T-helper 2 cell treated with Interferon-gamma antibody and Interleukin-4, amounts not matched to agents 100 ng/mL and 5 ng/mL, for 36 hours (primary cell): Measurements from ENCODE around the gene NAPB. TPM values are rescaled to one million over a fixed set of nuclear protein-coding genes. Genes with fewer than 3 reads are reported as not detected.

Experiments used
- intact Hi-C: fragments of 100-400 bp; cut with micrococcal nuclease; formaldehyde crosslinking; loops from one replicate; pipeline ENCODE4 v1.15.1; 2023
- total RNA-seq: library from RNA; stranded (reverse); gene quantifications from 2 replicates; pipeline ENCODE4 v1.2.3, GENCODE V29; 2022

Gene NAPB
- total RNA-seq, 1 donor from 2014 or later = 12.2 TPM

DNA sequence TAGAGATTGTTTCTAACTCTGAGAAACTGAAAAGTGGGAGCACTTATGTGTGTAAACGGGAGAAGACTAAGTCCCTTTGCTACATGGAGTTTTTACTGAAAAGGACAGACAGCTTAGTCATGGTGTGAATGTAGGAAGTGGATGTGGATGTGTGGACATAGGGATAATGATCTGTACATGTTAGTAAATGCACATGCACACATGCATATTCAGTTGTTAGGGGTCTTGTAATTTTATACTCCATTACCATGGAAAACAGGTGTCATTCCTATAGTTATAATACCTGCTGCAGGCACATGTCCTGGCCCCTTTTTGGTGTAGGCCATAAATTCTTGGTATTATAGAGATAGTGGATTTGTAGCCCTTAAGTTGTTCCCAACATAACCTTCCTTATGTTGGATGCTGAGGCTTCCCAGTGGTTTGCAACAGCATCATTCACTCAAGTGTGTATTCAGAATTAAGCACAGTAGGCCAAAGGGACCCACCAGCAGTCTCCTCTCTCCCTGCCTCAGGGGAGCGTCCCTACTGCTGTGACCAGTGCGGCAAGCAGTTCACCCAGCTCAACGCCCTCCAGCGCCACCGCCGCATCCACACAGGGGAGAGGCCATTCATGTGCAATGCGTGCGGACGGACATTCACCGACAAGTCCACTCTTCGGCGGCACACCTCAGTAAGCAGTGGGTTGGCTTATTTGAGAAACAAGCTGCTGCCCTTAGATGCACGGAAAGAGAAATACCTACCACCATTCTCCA is 52.0 kb downstream of the NAPB start:
- intact Hi-C loops = no loop called here

DNA sequence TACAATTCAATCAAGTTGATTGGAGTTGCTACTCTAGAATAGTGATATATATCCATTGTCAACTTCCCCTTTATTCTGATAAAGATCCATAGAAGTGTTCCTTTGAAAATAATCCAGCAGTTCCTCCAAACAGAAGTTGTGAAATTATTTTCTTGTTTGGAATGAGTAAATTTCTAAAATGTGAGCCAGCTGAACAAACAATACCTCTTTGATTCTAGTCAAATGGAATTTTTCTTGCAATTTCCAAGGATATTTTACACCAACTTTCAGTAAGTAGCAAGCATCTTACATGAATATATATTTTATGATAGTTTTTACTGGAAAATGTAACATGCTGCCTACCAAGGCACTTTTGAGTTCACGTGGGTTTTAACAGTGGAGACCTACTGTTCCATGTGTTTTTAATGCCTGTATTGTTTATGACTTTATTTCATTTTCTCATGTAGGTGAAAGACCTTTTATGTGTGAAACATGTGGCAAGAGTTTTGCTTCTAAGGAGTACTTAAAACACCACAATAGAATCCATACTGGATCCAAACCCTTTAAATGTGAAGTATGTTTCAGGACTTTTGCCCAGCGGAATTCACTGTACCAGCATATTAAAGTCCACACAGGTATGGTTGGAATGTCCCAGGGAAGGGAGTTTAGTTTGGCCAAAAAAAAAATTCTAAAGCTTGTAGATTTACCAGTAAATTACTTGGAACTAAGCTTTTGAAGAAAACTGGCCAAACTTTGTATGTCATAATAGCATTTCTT is 52.8 kb downstream of the NAPB start:
- intact Hi-C loops = no loop called here

DNA sequence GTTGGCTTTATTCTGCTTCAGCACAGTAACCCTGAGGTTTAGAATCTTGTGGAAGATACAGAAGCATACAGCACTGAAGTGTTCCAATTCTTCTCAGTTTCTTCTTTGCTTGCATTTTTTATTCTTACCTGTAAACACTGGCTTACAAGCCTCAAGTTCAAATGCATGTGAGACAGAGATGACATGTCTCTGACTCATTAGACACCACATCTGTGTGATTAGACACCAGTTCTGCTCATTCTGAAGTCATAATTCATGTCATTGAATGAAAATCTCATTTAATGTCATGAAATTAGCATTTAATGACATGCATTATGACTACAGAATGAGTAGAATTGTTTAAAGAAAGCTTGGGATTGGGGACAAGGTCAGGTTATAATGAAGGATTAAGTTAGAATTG is 53.5 kb downstream of the NAPB start:
- intact Hi-C loops = no loop called here

DNA sequence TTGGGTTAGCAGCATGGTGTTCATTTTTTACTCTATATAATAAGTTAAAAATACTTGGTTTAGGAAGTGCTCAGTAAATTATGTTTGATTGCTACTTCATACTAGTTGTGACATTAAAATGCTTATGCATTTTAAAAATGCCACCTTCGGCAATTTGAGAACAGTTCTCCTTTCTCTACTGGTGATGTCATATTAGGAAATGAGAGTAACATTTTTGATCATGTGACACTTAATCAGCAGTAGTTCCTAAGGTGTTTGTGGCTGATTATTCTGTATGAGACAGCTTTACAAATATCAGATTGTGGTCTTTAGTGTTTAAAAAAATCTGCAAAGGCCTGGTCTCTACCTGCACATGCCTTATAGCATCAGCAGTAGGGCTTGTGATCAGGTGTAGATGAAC is 54.9 kb downstream of the NAPB start:
- intact Hi-C loops = no loop called here

DNA sequence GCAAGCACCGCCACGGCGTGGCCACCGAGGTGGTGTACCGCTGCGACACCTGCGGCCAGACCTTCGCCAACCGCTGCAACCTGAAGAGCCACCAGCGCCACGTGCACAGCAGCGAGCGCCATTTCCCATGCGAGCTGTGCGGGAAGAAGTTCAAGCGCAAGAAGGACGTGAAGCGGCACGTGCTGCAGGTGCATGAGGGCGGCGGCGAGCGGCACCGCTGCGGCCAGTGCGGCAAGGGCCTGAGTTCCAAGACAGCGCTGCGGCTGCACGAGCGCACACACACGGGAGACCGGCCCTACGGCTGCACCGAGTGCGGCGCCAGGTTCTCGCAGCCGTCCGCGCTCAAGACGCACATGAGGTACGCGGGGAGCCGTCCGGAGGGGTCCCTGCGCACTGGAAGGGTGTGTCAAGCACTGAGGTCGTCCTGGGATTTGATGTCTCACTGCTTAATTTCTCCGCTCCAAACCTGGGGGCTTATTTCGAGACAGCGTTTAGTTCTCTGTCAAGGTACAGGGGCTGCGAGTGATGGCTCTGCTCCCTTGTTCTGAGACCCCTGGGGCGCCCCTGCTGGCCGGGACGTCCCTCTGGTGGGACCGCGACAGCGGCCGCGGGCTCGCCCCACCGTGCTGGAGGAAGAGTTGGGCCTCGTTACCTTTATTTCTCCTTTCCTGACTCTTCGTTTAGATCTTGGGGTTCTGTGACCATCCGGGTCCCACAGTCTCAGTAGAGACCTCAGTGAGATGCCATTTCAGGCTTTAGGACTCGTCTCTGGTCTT is 55.7 kb downstream of the NAPB start:
- intact Hi-C loops = no loop called here

DNA sequence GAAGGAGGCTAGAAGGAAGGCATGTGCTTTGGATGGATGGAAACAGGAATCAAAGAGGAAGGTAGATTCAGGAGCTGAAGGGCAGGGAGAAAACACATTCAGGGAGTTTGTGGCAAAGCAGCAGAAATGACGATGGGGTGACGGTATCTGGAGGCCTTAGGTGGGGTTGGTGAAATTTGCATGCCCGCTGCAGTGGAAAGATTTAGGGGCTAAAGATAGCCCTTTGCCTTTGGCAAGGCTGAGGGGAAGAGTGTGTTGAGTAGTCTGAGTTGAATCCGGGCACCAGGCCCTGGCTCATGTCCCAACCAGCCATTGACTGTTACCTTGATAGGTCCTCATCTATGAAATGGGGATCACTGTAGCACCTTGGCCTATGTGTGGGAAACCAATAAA is 58.0 kb downstream of the NAPB start:
- intact Hi-C loops = loop anchor here (5.0 kb wide), 1 partner anchor 1629 kb away; the partner anchor contains the start of gene APMAP

DNA sequence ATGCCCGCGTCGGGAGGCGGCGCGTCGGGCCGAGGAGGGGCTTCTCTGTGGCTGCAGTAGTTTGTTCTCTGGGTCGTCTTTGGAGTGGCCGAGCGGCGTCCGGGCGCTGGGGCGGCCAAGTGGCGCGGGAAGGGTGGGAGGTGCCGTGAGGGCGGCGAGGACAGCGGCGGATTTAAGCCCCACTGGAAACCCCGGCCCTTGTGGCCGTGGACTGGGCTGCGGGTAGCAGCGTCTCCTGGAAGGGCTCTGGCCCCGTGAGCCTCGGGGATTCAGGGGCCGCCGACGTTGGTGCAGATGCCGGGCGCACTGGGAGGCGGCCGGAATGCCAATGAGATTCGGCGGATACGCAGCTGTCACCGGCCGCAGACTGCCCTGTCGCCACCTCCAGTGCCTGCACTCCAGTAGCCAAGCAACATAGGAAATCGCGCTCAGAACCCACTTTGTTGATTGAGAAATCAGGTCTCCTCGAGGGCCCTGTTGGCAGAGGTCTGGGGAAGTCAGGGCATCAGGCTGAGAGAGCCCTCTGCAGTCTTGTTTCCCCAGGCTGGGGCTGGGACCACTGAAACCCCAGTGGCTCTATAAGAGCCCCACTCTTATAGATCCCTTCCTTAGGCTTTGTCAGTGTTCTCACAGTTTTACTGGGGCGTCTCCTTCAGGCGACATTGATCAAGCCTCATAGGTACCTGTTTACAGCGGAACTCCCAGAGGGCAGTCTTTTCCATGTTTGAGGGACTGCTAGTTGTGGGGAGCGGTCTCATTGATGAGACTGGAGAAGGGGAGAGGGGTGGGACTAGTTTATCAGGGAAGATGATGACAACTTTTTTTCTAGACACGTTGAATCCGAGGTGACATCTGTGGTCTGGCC is 58.7 kb downstream of the NAPB start:
- intact Hi-C loops = loop anchor here (1.0 to 5.0 kb wide), 5 partner anchors 12 to 1630 kb away; partner anchors contain the start of genes APMAP, NAPB, NXT1 and THBD

DNA sequence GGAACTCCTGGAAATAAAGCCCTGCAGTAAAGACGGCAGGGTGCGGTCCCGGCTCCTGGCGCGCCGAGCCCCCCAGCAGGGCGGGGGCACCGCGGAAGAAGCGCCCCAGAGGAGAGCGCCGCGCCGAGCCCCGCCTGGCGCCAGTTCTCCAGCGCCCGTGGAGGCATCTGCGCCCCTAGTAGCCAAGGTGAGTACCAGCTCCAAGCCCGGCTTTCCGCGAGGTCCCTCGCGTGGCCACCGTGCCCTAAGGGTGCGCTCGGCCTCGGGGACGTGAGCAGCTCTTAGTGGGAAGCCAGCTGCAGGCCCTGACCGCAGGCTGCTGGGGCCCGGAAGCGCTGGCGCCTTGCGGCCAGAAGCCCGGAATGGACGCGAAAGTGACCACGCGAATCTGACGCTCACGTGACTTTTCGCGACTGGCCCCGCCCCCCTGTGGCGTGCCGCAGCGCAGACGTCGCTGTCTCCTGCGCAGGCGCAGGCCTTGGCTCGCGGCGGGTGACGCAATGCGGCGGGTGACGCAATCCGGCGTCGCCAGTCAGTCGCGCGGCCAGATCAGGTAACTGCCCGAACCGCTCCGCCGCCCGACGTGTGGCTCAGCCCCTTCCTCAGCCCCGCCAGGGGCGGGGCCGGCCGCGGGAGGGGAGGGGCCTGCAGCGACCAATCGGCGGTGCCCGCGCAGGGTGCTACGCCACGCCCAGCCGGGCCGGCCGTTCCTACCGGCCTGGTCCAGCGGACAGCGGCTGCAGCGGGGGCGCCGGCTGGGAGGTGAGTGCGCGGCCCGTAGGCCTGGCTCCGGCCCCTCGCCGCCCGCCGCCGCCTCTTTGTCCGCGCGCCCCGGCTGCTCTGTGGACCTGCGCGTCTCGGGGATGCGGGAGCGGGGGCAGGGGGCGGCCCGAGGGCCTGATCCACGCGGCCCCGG is 59.6 kb downstream of the NAPB start, which contains the start of gene GZF1:
TSS of gene GZF1 (plus strand) at position 707 of the 916 bp plus-strand sequence. CDS start 2,202 bp downstream, outside the sequence.
- intact Hi-C loops = loop anchor here (1.0 to 5.0 kb wide), 5 partner anchors 11 to 1631 kb away; partner anchors contain the start of genes APMAP, NAPB, NXT1 and THBD

DNA sequence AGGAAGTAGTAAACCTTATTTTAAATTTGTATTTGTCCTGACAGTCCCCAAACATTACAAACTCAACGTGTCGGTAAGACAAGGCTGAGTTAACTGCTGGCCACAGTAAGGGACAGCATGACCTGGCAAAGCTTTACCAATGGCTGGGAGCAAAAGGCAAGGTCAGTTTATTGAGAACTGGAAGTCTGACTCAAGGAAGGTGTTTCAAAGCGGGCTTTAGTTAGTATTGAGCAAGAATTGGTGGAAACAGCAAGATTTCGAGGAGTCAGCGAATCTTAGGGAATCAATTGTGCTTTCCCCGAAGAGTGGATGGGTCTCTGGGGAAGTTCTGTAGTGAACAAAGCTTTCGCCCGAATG is 60.2 kb downstream of the NAPB start:
- intact Hi-C loops = loop anchor here (5.0 kb wide), 1 partner anchor 1631 kb away; the partner anchor contains the start of gene APMAP

DNA sequence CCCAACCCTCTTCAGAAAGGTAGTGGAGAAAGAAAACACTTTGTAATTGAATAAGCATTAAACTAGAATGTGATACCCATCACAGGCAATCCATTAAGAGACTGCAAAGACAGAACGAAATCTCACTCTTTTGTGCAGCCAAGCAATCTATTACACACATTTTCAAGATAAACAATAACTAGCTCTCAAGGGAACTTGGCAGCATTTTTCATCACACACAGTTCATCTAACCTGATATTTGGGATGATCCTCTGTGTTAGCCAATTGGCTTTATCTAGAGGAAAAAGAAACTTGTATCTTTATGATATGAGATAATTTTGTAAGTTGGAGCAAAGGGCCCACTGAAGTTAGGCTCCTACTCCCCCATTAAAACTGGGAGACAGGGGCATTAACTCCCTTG is 60.8 kb downstream of the NAPB start:
- intact Hi-C loops = loop anchor here (5.0 kb wide), 1 partner anchor 1632 kb away; the partner anchor contains the start of gene APMAP

DNA sequence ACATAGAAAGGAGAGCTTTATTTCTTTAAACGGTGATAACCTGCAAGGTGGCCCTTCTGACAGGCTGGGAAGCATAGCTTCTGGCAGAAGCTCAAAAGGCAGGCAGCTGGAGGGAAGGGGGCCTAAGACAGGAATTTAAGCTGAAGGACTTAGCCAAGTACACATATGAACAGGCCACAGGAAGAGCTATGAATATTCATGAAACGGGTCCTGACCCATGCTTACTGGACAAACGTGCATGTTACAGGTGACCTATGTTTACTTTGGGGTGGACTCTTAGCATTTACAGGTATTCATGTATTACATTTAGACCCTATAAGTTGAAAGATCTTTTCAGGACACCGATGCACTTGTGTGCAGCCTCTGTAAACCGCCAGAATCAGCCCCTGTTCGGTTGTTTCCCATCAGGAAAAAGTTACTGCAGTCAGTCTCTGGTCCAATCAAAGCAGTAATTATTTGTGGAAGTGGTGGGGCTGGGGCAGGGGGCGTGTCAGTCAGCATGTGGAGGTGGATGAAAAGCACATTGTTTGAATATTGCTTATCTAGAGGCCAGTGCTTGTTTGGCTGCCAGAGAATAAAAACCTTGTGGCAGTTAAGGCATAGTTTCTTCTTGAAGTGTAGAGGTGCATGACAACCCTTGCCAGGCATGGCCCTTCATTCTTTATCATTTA is 62.2 kb downstream of the NAPB start:
- intact Hi-C loops = loop anchor here (1.0 kb wide), 2 partner anchors 9 to 62 kb away; partner anchors contain the start of genes NAPB and NXT1

DNA sequence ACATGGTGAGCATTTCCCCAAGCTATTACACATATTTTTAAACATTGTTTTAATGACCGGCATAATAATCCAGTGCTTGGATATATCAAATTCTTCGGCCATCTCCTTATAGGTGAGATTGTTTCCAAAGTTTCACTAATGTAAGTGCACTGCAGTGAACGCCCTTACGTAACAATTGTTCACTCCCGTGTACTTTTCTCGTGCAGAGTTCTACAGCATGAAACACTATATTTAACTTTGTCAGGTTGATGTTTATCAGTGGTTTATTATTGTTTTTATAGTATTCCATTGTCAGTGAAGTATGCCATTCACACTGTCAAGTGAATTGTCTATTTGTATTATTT is 62.8 kb downstream of the NAPB start:
- intact Hi-C loops = loop anchor here (1.0 kb wide), 2 partner anchors 8 to 63 kb away; partner anchors contain the start of genes NAPB and NXT1

DNA sequence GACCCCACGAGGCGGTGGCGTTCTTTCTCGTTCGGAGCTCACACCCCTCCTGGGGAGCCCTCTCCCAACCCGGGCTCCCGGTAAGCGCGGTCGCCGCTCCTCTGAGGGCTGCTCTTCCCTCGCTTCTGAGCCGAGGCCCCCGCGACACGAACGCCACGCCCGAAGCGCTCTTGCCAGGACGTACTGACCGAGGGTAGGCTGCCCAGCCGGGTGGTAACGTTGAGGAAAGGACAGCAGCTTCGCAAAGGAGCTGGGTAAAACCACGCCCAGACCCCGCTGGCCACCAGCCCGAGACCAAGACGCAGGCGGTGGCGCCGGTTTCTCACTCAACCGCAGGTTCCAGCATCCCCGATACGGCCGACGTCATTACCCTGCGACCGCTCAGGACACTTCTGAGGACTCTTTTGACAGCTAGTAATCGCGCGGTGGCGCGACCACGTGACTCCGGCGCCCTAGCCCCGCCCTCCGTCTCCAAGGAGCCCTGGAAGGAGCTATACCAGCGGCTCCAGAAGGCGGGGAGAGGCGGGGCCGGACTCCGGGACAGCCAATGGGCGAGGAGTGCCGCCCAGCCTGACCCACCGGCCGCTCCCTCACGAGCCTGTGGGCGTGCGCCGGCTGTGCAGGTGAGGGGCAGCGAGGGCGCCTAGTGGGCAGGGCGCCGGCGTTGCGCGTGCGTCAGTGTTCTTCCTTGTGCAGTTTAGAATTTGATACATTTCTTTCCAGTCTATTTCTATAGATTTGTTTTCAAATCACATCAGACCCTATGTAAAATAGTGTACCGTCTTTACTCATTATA is 63.3 kb downstream of the NAPB start:
- intact Hi-C loops = loop anchor here (1.0 kb wide), 2 partner anchors 8 to 63 kb away; partner anchors contain the start of genes NAPB and NXT1

DNA sequence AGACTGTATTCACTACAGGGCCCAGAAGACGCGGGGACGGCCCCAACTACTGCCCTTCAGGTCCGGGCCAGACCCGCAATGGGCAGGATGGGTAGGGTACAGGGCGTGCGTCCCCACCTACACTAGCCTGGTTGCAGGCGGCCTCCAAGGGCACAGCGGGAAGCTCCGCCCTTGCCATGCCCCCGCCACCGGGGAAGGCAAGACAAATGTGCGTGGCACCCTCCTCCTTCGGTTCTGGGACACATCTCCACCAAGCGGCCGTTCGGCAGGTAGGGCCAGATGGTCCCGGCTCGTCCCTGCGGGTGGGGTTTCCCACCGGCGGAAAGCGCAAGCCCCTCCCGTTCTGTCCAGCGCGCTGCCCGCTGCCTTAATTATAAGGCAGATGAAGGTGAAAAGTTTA is 65.1 kb downstream of the NAPB start:
- intact Hi-C loops = no loop called here

DNA sequence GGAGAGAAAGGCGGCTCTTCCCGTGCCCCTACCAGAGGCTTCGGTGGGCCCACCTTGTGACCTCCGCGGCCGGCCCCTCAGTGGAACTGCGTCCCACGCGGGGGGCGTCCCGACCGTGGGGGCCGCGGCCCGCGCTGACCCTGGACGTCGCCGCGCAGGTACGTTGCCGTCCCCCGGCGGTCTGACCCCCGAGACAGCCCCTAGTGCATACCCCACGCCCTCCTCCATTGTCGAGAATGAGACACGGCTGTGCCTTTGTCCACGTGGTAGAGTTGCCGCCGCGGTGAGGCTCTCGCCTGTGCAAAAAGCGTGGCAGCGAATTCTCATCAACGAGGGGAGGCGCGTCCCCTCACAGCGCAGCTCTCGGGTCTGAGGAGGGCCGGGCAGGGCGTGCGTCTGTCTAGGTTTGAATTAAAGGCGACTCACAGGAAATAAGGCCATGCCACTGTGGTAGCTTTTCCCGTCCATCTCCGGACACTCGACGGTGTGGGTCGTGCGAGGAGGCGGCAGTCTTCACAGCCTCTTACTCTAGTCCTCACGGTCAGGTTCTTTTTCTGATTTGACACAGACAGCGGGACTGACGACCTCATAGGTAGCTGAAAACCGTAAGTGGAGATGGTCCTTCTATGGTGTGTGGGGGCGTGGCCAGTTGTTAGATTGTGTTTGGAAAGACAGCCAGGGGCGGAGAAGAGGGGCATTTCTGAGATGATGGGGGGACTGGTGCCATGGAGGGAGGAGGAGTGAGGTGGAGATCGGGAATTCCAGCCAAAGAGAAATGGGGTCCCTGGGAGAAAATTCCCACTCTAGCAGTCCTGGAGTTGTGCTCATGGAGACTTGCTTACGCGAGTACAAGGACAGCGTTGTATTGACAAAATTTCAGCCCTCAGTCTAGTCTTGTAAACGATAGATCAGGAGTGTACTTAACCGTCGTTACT is 70.1 kb downstream of the NAPB start:
- intact Hi-C loops = loop anchor here (1.0 to 2.0 kb wide), 5 partner anchors 7 to 255 kb away; partner anchors contain the start of genes GZF1 and NAPB

DNA sequence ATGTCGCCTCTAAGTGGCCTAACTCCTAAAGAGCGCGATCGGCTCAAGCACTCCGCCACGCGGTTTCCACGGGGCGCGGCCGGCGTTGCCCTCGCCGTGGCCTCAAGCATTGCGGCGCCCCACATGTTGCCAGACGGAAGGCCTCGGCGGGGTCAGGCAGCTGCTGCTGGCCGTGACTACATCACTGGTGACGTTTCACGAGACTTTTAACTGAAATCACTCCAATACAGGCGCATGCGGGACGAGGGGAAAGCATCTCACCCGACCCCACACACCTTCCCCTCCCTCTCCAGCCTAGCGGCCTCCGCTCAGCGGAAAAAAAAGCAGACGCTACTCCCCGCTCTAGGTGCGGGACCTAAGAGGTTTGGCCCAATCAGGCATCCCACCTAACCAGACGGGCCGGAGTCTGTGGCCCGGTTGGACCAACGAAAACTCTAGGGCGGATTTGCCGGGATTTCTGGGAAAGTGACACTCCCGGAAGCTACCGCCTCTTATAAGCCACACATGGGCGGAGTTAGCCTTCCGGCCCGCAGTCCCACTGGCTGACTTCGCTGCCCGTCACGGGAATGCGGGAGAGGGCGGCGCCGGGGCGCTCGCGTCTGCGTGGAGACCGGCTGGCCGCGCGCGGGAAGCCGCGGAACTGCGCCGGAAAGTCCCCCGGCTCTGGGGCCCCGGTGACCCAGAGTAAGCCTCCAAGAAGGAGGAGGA is 70.9 kb downstream of the NAPB start, which contains the start of gene NXT1:
TSS of gene NXT1 (plus strand) at position 596 of the 708 bp plus-strand sequence. CDS start 3,251 bp downstream, outside the sequence.
- intact Hi-C loops = loop anchor here (1.0 to 2.0 kb wide), 5 partner anchors 8 to 256 kb away; partner anchors contain the start of genes GZF1 and NAPB
